ENCODE results near the gene HDGFL3. TPM values are rescaled to one million over a fixed set of nuclear protein-coding genes. Genes with fewer than 3 reads are reported as not detected.

HDGFL3 gene
- total and polyA plus RNA-seq, 2 experiments from 2014 or later: 68.6 to 135 TPM

GRCh38 chr15:83243634-83244033 is 36.0 kb upstream of the HDGFL3 start (continued):
- TF ChIP-seq ZNF331 (CRISPR knock-in tag; IDR thresholded peaks at IDR 0.05; ENCODE audit: low read depth) (no peak), CREB1 (CRISPR knock-in tag; IDR thresholded peaks at IDR 0.05; ENCODE audit: low read depth) (no peak), EZH2 (IDR thresholded peaks at IDR 0.05; ENCODE audit: low read depth, unreplicated experiment) (no peak), POLR2AphosphoS5 (IDR thresholded peaks at IDR 0.05; ENCODE audit: low read depth) (no peak), NANOG (IDR thresholded peaks at IDR 0.05; ENCODE audit: borderline replicate concordance) (no peak), JUNB (IDR thresholded peaks at IDR 0.05; ENCODE audit: unreplicated experiment) (no peak), STAT1 (IDR thresholded peaks at IDR 0.05; ENCODE audit: unreplicated experiment) (no peak), ZNF114 (CRISPR knock-in tag; IDR thresholded peaks at IDR 0.05) (no peak)
- TF ChIP-seq, protein P1, sequence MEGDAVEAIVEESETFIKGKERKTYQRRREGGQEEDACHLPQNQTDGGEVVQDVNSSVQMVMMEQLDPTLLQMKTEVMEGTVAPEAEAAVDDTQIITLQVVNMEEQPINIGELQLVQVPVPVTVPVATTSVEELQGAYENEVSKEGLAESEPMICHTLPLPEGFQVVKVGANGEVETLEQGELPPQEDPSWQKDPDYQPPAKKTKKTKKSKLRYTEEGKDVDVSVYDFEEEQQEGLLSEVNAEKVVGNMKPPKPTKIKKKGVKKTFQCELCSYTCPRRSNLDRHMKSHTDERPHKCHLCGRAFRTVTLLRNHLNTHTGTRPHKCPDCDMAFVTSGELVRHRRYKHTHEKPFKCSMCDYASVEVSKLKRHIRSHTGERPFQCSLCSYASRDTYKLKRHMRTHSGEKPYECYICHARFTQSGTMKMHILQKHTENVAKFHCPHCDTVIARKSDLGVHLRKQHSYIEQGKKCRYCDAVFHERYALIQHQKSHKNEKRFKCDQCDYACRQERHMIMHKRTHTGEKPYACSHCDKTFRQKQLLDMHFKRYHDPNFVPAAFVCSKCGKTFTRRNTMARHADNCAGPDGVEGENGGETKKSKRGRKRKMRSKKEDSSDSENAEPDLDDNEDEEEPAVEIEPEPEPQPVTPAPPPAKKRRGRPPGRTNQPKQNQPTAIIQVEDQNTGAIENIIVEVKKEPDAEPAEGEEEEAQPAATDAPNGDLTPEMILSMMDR (conservative IDR thresholded peaks at IDR 0.05; ENCODE audit: low read depth in 2 of 2): no peak
- TF ChIP-seq, protein P2, sequence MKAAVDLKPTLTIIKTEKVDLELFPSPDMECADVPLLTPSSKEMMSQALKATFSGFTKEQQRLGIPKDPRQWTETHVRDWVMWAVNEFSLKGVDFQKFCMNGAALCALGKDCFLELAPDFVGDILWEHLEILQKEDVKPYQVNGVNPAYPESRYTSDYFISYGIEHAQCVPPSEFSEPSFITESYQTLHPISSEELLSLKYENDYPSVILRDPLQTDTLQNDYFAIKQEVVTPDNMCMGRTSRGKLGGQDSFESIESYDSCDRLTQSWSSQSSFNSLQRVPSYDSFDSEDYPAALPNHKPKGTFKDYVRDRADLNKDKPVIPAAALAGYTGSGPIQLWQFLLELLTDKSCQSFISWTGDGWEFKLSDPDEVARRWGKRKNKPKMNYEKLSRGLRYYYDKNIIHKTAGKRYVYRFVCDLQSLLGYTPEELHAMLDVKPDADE (IDR thresholded peaks at IDR 0.05): no peak

- H3F3A ChIP-seq (replicated peaks; ENCODE audit: low read depth): no peaks in the 10 kb centered on the region
- 0 out of 2 replicates have a peak, but pooled peaks cover 10% of the 10 kb centered on the region for H3K9me2 ChIP-seq (ENCODE audit: insufficient read depth)
- H3K4me1 ChIP-seq (ENCODE audit: insufficient read depth): no peaks in the 10 kb centered on the region
- ATAC-seq (no peak), DNase-seq (ENCODE audit: low spot score) (no peak)
- no peaks in the 10 kb centered on the region for H3K27me3 ChIP-seq (ENCODE audit: insufficient read depth)
- Mint-ChIP-seq H3K27me3 (ENCODE audit: insufficient read depth, low read depth, poor library complexity) (no peaks in the 10 kb centered on the region), H3K9me3 (peaks cover 15% of the 10 kb centered on the region), H3K4me3 (no peak overlapping the region), H3K4me1 (no peaks in the 10 kb centered on the region), H3K27ac (no peak overlapping the region), H3K36me3 (ENCODE audit: low read depth) (no peaks in the 10 kb centered on the region)
- no peaks in the 10 kb centered on the region for H3K79me2 ChIP-seq (replicated peaks; ENCODE audit: insufficient read depth)
- no peak overlapping the region for H3K27ac ChIP-seq (ENCODE audit: low read depth)
- H3K4me3 ChIP-seq: no peak overlapping the region
- TF ChIP-seq, protein P3, sequence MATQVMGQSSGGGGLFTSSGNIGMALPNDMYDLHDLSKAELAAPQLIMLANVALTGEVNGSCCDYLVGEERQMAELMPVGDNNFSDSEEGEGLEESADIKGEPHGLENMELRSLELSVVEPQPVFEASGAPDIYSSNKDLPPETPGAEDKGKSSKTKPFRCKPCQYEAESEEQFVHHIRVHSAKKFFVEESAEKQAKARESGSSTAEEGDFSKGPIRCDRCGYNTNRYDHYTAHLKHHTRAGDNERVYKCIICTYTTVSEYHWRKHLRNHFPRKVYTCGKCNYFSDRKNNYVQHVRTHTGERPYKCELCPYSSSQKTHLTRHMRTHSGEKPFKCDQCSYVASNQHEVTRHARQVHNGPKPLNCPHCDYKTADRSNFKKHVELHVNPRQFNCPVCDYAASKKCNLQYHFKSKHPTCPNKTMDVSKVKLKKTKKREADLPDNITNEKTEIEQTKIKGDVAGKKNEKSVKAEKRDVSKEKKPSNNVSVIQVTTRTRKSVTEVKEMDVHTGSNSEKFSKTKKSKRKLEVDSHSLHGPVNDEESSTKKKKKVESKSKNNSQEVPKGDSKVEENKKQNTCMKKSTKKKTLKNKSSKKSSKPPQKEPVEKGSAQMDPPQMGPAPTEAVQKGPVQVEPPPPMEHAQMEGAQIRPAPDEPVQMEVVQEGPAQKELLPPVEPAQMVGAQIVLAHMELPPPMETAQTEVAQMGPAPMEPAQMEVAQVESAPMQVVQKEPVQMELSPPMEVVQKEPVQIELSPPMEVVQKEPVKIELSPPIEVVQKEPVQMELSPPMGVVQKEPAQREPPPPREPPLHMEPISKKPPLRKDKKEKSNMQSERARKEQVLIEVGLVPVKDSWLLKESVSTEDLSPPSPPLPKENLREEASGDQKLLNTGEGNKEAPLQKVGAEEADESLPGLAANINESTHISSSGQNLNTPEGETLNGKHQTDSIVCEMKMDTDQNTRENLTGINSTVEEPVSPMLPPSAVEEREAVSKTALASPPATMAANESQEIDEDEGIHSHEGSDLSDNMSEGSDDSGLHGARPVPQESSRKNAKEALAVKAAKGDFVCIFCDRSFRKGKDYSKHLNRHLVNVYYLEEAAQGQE (IDR thresholded peaks at IDR 0.05; ENCODE audit: unreplicated experiment): no peak
- TF ChIP-seq ZNF114 (CRISPR knock-in tag; IDR thresholded peaks at IDR 0.05): no peak
- H4K20me1 ChIP-seq (replicated peaks; ENCODE audit: insufficient read depth): no peaks in the 10 kb centered on the region
- H3K36me3 ChIP-seq (ENCODE audit: insufficient read depth): no peaks in the 10 kb centered on the region
- no peak overlapping the region for H2AFZ ChIP-seq
- H3K4me2 ChIP-seq: no peak overlapping the region
Observed at GRCh38 chr15:83230242-83230641, 22.6 kb upstream of the HDGFL3 start.
